GM18951 (cell line): Measurements from ENCODE around the gene ARHGEF17.
A peak's percentile ranks its signal among the peaks of the same experiment; 100 is the strongest.

ENCODE experiments used
- POLR2A ChIP-seq: IDR thresholded peaks from 4 replicates; pipeline ENCODE4 v1.6.1; 2011; ENCODE audit warnings: mild to moderate bottlenecking; ENCODE audit not compliant: insufficient read length, insufficient read depth; ENCODE audit errors: extremely low read depth
- in situ Hi-C: fragments of 300-500 bp; cut with MboI; formaldehyde crosslinking; loops from one replicate; pipeline ENCODE4 v1.12.0; 2022; ENCODE audit warnings: low sequenced_read_pairs, mixed read lengths, inconsistent platforms; ENCODE audit not compliant: unreplicated experiment

Gene ARHGEF17

GRCh38 chr11:73277467-73277866 is 30.6 kb upstream of the ARHGEF17 start:
- TF ChIP-seq POLR2A: no peak
- in situ Hi-C loops: no loop called here

GRCh38 chr11:73280626-73281025 is 27.4 kb upstream of the ARHGEF17 start:
- TF ChIP-seq POLR2A: no peak
- in situ Hi-C loops: no loop called here

DNA sequence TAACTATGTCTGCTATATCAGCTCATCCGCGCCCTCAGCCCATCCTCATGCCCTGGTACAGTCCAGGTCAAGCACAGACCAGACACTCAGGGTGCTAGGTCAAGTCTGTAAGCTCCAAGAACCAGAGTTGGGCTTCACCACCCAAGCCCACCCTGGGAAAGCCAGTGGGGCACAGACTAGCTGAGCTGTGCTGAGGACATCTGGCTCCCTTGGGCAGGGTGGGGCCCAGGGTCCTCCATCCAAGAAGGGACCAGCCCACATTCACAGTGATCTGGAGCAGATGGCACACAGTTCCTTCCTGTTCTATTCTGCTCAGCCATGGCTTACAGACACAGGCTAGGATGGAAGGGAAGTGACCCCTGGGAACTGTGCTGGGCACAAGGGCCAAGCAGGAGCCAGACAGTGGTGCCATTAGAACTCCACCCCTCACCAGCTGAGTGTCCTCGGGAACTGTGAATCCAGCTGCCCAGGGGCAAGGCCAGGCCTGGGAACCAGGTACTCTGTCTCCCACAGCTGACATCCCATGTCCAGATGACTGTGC is 26.8 kb upstream of the ARHGEF17 start:
- in situ Hi-C loops: no loop called here
- TF ChIP-seq POLR2A: no peak

DNA sequence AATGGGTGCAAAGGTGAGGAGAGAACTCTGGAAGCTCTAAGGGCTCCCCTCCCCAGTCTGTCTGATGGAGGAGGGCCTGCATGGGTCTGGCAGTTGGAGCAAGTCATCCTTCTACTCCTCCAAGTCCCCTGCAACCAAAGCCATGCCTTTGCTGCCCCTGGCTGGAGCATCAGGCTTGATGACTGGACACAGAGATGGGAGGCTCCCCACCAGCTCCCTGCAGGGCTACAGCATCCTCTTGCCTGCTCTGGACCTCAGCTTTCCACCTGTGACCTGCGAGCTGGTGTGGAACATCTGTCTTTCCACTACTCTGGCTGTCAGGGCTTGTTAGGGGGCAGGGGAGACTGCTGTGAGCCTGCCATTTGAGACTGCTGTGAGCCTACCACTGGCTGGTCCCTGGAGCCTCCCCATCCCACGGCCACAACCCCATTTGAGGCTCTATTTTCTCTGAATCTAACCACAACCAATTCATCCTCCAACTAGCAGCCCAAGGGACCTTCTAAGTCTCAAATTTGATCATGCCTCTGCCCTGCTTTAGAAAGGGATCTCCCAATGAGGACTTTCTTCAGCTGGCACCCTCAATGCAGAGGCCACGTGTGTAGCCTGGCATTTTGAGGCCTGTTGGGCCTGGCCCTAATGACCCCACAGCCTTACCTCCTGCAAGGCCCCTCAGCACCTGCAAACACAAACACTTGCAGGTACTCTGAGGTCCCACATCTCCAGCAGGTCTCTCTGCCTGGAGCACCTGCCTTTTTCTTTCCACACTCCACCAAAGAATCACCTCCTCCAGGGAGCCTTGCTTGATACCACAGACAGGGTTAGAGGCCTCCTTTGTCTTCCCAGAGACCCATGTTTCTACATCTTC is 26.0 kb upstream of the ARHGEF17 start:
- no peak for TF ChIP-seq POLR2A
- in situ Hi-C loops: no loop called here

GRCh38 chr11:73283276-73284000 is 24.6 kb upstream of the ARHGEF17 start:
- in situ Hi-C loops: no loop called here
- TF ChIP-seq POLR2A: no peak

DNA sequence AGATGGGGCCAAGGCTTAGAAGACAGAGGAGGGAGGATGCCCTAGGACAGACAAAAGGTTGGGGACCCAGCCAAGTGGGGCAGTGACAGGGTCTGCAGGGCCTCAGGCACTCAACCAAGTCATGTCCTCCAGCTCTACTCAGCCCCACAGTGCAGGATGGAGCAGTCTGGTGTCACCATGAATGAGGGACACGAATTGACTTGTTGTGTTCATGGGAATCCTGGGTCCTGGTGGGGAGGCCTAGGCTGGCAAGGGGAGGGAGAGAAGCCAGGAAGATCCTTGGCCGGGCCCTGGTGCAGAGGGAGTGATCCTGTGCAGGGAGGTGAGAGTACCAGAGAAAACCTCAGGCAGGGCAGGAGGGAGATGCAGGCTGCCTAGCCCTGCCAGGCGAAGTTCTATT is 24.0 kb upstream of the ARHGEF17 start:
- in situ Hi-C loops: no loop called here
- TF ChIP-seq POLR2A: no peak

DNA sequence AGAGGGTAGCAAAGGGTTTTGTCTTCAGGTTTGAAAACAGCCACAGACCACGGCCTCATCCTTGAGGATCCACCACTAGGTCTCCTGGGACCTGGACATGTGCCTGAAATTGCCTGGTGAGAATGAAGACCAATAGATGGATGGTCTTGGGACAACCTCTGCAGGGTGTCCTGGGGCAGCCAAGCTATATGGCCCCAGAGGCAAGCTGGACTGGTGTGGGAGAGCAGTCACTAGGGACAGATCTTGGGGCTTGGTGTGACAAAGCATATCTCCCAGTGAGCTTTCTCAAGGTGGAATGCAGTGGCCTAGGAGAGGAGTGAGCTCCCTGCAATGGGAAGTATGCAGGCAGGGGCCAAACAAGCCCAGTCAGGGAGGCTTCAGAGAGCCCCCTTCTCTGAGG is 22.4 kb upstream of the ARHGEF17 start:
- in situ Hi-C loops: loop anchor here (5.0 kb wide), 1 partner anchor 103 kb away; no protein-coding TSS in a partner anchor
- no peak for TF ChIP-seq POLR2A

DNA sequence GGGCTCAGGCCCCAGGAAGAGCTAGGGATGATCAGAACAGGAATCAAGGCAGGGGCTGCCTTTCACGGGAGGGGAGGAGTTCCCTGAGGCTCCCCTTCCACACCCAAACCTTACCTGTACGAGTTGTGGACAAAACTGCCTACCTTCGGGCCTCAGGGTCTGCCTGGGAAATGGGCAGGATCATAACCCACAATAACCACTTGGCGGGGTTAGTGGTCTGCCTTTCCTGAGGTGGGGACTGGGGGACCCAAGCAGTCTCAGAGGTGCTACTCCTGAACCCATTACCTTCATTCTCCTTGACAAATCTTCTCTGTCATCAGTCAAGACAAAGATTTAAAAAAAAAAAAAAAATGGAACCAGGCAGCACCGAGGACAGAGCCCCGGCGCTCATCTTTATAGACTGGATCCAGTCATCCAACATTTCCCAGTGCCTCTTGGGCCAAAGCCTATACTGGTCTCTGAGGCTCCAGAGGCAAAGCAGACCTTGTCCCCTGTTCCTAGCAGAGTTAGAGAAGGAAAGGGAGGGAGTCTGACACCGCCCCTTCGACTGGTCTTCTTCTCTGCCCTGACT is 21.8 kb upstream of the ARHGEF17 start:
- in situ Hi-C loops: loop anchor here (5.0 kb wide), 1 partner anchor 104 kb away; no protein-coding TSS in a partner anchor
- TF ChIP-seq POLR2A: no peak

DNA sequence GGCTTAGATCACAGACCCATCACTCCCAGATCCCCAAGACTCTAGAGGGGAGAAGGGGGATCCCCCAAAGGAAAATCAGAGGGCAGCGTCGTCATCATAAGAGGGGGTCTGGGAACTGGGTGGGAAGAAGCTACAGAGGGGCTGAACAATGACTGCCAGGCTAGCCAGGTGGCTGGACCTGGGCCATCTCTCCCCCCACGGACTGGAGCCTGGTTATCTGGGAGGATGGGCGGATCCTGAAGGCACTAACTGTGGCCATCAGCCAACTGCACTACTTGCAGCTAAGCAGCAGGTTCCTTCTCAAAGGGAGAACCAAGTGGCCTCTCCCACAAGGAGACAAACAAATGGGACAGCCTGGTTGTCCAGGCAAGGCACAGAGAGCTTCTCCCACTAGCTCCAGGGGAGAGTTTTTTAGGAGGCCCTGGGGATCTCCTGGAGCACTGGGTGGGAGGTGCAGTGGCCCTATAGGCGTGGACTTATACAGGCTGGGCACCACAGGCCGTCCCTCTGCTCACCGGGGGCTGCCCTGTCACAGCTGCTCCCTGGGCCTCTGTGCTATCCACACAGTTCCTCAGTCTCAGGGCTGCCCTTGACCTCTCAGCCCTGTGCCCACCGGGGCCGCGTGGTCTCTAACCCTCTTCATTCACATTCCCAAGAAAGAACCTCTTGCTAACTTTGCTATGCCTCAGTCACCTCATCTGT is 20.5 kb upstream of the ARHGEF17 start:
- in situ Hi-C loops: loop anchor here (5.0 kb wide), 1 partner anchor 105 kb away; no protein-coding TSS in a partner anchor
- TF ChIP-seq POLR2A: no peak

- TF ChIP-seq POLR2A: no peak
- in situ Hi-C loops: loop anchor here (5.0 kb wide), 1 partner anchor 106 kb away; no protein-coding TSS in a partner anchor
These were observed 19.7 kb upstream of the ARHGEF17 start for GRCh38 chr11:73288192-73288872.

DNA sequence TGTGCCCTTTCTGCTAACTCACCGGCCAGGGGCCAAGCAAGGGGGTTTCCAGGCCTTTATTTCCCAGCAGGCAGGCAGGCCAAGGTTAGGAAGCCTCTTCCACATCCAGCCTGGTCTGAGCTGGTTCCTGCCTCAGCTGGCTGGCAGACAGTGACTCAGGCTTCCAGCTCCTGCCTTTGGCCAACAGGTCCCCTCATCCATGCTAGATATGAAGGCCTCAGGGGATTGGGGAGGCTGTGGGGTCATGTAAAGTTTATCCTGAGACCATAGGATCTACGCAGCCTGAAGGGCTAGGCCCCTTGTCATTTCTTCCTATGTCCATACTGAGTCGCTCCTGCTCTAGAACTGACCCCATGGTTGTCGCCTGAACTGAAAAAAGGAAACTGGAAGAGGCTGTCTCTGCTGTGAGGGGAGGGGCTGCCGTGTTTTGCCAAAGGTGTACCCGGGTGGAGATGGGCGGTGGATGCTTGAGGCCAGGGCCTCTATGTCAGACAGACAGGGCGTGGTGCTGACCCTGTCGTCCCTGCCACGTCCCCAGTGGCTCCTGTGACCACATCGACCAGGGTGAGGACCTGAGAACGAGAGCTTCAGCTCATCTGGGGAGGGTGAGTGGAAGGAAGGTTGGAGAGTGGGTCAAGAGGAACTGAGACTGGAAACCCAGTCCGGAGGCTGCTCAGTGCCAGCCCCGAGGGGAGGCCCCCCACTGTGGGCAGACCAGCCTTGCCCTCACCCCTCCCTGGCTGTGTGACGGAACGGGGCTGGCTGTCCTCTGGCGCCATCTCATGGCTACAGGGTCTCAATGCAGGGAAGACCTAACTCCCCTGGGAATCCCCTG is 19.0 kb upstream of the ARHGEF17 start:
- in situ Hi-C loops: loop anchor here (5.0 kb wide), 1 partner anchor 107 kb away; no protein-coding TSS in a partner anchor
- peak; percentile 26 for TF ChIP-seq POLR2A

DNA sequence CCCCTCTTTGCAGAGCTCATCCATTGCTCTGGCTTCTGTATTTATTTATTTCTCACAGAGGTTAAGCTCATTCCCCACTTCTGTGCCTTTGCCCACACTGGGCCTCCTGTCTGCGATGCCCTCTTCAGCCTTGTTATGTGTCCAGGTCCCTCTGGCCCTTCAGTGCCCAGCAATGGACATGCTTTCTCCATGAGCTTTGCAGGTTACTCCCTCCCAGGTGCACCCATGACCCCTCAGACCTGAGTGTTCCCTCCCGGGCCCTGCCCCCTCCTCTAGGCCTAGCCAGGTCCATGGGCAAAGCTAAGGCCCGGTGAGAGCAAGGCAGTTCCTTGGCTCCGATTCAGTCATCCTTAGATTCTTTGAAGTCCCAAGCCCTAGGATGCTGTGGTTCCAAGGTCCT is 17.5 kb upstream of the ARHGEF17 start:
- in situ Hi-C loops: loop anchor here (5.0 kb wide), 1 partner anchor 37 kb away; no protein-coding TSS in a partner anchor
- no peak for TF ChIP-seq POLR2A
